IPS-NIHi11 (cell line): Measurements from ENCODE around the gene UBE2V1.
"Not testable (repeated sequence)": the region's sequence is repeated elsewhere in the genome, so short reads cannot be mapped to it uniquely, and the experiment has no call there.

Source experiments
- DNase-seq: peaks from one replicate; pipeline ENCODE4 v3.0.0; 2012; ENCODE audit warnings: mixed read lengths, low spot score

Gene UBE2V1

GRCh38 chr20:50137702-50138101 is 24.8 kb upstream of the UBE2V1 start:
- DNase-seq: not testable (repeated sequence)

- no peak for DNase-seq
These were observed 24.1 kb upstream of the UBE2V1 start for GRCh38 chr20:50136822-50137599.

- not testable (repeated sequence) for DNase-seq
These were observed 22.2 kb upstream of the UBE2V1 start for GRCh38 chr20:50135157-50135556.

GRCh38 chr20:50133474-50134217 is 20.7 kb upstream of the UBE2V1 start:
- peak; percentile 4 for DNase-seq

GRCh38 chr20:50133041-50133440 is 20.1 kb upstream of the UBE2V1 start:
- no peak for DNase-seq

- DNase-seq: peak; percentile 13
These were observed 18.0 kb upstream of the UBE2V1 start for GRCh38 chr20:50130995-50131394.

- DNase-seq: no peak
These were observed 17.4 kb upstream of the UBE2V1 start for GRCh38 chr20:50130356-50130723.

GRCh38 chr20:50129662-50130355 is 16.9 kb upstream of the UBE2V1 start:
- DNase-seq: peak; percentile 74

- no peak for DNase-seq
These were observed 15.6 kb upstream of the UBE2V1 start for GRCh38 chr20:50128520-50128905.

GRCh38 chr20:50127587-50128519 is 14.9 kb upstream of the UBE2V1 start:
- DNase-seq: no peak

GRCh38 chr20:50126662-50127061 is 13.7 kb upstream of the UBE2V1 start:
- DNase-seq: no peak

- DNase-seq: no peak
These were observed 12.3 kb upstream of the UBE2V1 start for GRCh38 chr20:50125279-50125678.

- DNase-seq: no peak
These were observed 11.5 kb upstream of the UBE2V1 start for GRCh38 chr20:50124496-50124895.

- no peak for DNase-seq
These were observed 10.5 kb upstream of the UBE2V1 start for GRCh38 chr20:50123418-50123817.

GRCh38 chr20:50122763-50123162 is 9.8 kb upstream of the UBE2V1 start:
- no peak for DNase-seq

- DNase-seq: peak; percentile 49
These were observed 8.9 kb upstream of the UBE2V1 start for GRCh38 chr20:50121858-50122271.

- DNase-seq: peak; percentile 69
These were observed 8.2 kb upstream of the UBE2V1 start for GRCh38 chr20:50120935-50121693.

- DNase-seq: no peak
These were observed 5.3 kb upstream of the UBE2V1 start for GRCh38 chr20:50118203-50118602.

- DNase-seq: no peak
These were observed 3.5 kb upstream of the UBE2V1 start for GRCh38 chr20:50116368-50116999.

- DNase-seq: peak; percentile 91
These were observed 2.8 kb upstream of the UBE2V1 start for GRCh38 chr20:50115591-50116367.
